Measurements from ENCODE around the gene CPEB3.
"Not testable (repeated sequence)": the region's sequence is repeated elsewhere in the genome, so short reads cannot be mapped to it uniquely, and the experiment has no call there.

The CPEB3 gene

DNA sequence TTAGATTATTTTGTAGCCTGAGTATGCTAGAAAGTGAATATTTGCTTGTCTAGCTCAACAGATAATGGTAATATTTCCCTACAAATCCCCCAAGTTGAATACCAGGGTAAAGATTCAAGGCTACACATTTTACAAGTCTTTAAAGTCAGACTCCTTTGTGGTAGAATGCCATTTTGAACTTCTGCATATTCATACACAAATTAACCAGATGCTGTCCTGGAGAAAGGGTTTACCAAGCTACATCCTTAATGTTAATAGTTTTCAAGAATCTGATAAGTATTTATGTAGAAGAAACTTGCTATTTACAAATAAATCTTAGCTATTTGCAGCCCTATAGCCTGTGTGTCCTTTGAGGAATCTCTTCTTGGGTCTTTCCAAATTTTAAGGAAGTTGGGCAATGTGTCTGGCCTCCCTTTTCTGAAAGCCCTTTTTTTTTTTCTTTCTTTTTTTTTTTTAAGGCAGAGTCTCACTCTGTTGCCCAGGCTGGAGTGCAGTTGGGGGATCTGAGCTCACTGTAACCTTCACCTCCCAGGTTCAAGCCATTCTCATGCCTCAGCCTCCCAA lies 82.6 kb downstream of the CPEB3 start:
- DNase-seq = no peak

DNA sequence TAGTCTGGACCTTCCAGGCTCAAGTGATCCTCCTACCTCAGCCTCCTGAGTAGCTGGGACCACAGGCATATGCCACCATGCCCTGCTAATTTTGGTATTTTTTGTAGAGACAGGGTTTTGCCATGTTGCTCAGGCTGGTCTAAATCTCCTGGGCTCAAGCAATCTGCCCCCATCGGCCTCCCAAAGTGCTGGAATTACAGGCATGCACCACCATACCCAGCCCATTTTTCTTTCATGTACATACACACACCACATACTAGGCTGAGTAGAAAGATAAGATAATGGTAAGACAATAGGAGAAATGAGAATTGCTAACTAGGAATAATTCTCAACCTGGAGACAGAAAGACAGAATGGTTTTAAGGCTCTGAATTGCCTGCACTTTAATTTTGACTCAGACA lies 83.8 kb downstream of the CPEB3 start:
- DNase-seq = no peak

- DNase-seq = no peak
Observed at GRCh38 chr10:92203919-92204623, 86.8 kb downstream of the CPEB3 start.

GRCh38 chr10:92202536-92202935 lies 88.3 kb downstream of the CPEB3 start:
- no peak for DNase-seq

DNA sequence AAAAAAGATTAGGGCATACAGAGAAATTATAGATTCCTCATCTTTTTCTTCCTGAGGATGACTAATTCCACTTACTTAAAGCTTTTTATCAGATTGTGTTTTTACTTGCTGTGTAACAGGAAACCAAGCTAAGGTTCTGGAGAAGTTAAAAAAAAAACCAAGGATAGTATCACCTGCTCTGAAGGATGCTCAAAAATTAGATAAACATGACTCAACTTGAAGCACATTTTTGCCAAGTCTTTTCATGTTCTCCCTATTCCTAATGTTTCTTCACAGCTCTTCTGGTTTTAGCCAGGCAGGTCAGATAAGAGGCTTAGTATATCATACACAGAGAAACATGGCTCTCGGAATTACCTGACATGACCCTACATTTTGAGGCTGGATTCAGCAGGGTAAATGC lies 90.3 kb downstream of the CPEB3 start:
- no peak for DNase-seq

GRCh38 chr10:92187101-92187500 lies 103.8 kb downstream of the CPEB3 start:
- DNase-seq = no peak

GRCh38 chr10:92184977-92185376 lies 105.9 kb downstream of the CPEB3 start:
- DNase-seq = no peak

- DNase-seq = no peak
Observed at GRCh38 chr10:92183199-92183598, 107.7 kb downstream of the CPEB3 start.

DNA sequence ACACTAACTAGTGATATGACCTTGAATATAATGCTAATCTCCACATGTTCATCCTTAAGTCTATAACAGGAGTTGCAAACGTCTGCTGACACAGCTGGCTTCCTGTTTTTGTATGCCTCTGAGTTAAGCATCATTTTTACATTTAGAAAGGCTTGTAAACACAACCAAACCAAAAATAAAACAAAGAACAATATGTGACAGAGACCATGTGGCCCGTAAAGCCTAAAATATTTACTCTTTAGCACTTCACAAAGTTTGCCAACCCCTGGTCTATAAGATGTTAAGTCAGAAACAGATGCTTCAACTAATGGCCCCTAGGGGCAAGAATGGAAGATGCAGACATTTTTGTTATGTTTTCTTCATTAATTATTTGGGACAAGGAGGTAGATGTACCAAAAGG lies 109.3 kb downstream of the CPEB3 start:
- DNase-seq = no peak

GRCh38 chr10:92180399-92180798 lies 110.5 kb downstream of the CPEB3 start:
- no peak for DNase-seq

DNA sequence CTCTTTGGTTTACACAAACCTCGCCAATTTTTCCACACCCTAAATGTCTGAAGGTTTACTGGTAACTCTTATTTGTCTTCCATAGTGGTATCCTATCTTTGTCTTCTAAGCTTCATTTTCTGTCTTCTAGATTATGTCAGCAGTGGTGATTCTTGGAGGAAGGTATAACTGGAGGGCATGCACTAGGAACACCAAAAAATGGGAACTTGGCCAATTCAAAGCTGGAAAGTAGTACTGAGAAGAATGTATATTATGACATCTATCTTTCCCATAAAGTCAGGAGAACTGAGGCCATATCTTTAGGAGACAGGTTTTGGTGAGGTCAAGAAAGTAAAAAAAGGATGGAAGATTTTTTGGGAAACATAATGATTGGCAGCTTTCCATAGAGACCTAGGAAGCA lies 113.3 kb downstream of the CPEB3 start:
- DNase-seq = no peak

GRCh38 chr10:92175164-92175563 lies 115.7 kb downstream of the CPEB3 start:
- no peak for DNase-seq

DNA sequence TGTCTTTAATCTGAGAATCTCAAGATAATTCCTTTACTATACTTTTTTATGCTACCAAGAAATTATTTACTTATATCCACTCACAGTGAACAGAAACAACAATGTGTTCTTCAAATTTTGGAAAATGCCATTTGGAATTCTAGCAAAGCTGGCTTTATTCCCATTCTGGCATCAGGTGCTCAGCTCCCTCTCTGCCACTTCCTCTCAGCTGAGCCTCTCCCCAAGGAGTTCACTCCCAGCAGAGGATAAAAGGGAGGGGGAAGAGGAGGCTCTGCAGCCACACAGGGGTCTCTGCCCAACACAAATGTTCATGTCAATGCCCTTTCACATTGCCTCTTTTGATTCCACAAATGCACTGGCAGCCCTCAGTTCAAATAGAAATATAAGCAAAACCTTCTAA lies 116.9 kb downstream of the CPEB3 start:
- no peak for DNase-seq

- DNase-seq = no peak
Observed at GRCh38 chr10:92164036-92164696, 126.7 kb downstream of the CPEB3 start.

DNA sequence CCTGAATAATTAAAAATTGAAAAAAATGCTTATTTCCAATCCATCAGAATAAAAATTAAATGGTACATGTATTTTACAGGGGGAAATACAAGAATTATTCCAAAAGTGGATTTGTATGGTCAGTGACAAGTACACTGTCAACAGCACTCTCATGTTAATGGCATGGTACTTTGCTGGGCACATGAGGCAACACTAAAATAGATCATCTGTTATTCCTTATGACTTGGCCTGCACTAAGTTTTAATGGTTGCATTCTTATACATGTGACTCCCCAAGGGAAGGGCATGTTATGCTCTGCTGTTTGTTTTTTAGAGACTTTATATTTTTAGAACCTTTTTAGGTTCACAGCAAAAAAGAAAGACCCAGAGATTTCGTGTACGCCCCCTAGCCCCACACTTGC lies 128.3 kb downstream of the CPEB3 start:
- no peak for DNase-seq

GRCh38 chr10:92156874-92157773 lies 133.8 kb downstream of the CPEB3 start:
- no peak for DNase-seq

DNA sequence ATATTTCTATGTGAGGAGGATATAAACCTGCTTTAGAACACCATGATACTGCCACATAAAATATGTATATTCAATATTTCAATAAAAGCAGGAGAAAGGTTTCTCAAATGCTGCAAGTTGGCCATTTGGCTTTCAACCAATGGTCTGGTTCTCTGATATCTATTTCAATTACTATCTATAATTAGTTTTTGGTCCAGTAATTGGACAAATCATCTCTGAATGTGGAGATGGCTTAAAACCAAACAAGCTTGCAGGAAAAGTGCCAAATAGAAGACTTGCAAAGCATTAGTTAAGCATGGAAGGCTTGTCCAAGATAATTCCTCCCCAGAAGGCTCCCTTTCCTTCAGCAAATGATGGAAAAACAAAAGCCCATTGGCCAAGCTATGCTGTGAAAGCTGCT lies 140.1 kb downstream of the CPEB3 start:
- DNase-seq = no peak

- DNase-seq = no peak
Observed at GRCh38 chr10:92149261-92149660, 141.6 kb downstream of the CPEB3 start.

- DNase-seq = no peak
Observed at GRCh38 chr10:92146781-92147180, 144.1 kb downstream of the CPEB3 start.

DNA sequence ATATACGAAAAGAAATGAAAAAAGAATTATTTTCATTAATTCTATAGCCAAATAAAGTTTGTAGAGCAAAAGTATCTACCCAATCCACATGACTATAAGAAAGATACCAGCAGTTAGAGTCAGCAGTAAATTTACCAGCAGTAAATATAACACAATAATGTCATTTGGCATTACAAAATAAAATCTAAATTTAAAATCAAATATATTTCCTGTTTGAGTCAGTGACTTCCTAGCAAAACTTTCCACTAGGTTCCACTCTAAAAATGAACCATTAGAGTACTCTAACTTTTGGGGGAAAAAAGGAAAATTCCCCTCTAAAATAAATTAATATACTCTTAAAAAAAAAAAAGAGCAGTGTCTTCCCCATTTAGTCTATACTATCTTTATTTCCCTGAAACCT lies 144.8 kb downstream of the CPEB3 start:
- DNase-seq = no peak

- no peak for DNase-seq
Observed at GRCh38 chr10:92142949-92143348, 147.9 kb downstream of the CPEB3 start.

- DNase-seq = no peak
Observed at GRCh38 chr10:92142512-92142911, 148.4 kb downstream of the CPEB3 start.

- not testable (repeated sequence) for DNase-seq
Observed at GRCh38 chr10:92141147-92141546, 149.7 kb downstream of the CPEB3 start.
